GM18867 (cell line): ENCODE measurements around the gene SSBP3.
"Not testable (repeated sequence)": the region's sequence is repeated elsewhere in the genome, so short reads cannot be mapped to it uniquely, and the experiment has no call there.

Source experiments
- ATAC-seq: cut with Tn5 transposase; IDR thresholded peaks from one replicate; pipeline ENCODE4 v1.9.1; 2021; ENCODE audit warnings: mild to moderate bottlenecking, moderate library complexity; ENCODE audit not compliant: unreplicated experiment

The SSBP3 gene

DNA sequence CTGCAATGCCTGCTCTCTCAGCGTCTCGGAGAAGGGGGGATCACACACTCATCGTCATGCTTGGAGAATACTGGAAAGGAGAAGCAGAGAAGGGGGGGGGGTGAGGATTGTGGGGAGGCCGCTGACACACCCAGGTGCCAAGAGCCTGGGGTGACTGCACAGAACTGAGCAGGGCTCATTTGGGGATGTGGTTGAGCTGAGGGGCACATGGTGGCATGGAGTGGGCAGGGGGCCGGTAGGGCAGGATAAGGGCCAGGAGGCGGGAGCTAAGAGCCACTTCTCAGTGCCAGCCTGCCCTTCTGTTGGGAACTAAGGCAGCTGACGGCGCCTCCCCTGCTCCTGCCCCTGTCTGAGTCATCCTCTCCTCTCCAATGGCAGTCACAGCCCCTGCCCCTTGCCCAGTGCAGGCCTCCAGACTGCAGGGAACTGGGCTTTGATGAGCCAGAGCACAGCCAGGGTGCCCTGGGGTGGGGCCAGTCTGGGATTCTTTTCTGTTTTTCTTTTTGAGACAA is 179.0 kb downstream of the SSBP3 start:
- no peak for ATAC-seq

DNA sequence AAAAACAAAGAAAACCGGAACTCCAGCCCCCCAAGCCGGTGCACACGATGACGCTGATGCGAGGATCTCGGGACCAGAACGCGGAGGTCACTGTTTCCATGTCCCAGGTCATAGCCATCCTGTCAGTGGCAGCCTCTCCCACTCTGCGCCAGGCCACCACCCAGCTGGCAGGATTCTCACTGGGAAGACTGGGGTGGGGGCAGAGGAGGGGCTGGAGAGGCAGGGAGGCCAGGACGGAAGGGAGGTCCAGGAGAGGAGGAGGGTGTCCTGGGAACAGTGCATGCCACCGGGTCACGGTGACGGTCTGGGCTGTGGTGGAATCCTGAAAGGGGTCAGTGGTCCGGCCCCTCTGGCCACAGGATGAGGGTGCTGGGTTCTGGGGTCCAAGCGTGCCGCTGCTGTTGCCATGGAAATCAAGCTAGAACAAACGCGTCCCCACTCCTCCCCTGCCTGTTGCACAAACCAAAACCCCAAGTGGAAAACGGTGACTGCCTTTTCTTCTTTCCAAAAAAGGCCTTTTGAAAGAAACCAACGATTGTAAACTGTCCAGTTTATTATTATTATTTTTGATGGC is 180.1 kb downstream of the SSBP3 start:
- no peak for ATAC-seq

- no peak for ATAC-seq
These were observed 180.8 kb downstream of the SSBP3 start for GRCh38 chr1:54225378-54225777.

- ATAC-seq = no peak
These were observed 182.0 kb downstream of the SSBP3 start for GRCh38 chr1:54224233-54224632.

GRCh38 chr1:54223441-54224202 is 182.6 kb downstream of the SSBP3 start:
- no peak for ATAC-seq

- no peak for ATAC-seq
These were observed 183.5 kb downstream of the SSBP3 start for GRCh38 chr1:54222711-54223110.

- ATAC-seq = no peak
These were observed 184.2 kb downstream of the SSBP3 start for GRCh38 chr1:54221867-54222484.

DNA sequence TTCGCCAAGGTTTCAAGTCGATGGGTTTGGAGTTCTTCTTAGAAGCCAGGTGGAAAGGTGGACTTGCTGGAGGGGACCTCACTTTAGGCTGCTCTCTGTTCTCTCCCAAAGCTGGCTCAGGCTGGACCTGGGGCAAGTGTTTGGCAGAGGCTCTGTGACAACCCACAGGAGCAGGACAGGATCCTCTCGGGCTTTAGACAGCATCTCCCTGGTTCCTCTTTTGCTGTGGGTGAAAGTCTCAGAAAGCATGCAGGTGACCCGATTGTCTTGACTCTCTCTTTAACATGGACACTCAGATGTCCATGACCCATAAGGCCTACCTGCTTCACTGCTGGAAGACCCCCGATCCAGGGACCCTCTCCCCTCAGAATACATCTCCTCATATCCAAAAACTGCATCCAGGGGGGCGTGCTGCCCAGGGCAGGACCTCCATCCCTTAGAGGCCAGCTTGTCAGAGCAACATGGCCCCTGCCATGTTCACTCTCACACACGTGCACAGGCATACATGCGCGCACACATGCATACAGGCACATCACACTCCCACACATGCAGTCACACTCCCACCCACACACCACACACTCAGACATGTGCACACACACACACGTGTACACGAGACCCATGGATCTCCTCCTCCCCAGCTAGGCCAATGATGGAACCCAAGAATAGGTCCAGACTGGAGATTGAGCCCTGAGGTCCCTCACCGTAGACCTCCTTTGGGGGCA is 184.9 kb downstream of the SSBP3 start:
- ATAC-seq = no peak

DNA sequence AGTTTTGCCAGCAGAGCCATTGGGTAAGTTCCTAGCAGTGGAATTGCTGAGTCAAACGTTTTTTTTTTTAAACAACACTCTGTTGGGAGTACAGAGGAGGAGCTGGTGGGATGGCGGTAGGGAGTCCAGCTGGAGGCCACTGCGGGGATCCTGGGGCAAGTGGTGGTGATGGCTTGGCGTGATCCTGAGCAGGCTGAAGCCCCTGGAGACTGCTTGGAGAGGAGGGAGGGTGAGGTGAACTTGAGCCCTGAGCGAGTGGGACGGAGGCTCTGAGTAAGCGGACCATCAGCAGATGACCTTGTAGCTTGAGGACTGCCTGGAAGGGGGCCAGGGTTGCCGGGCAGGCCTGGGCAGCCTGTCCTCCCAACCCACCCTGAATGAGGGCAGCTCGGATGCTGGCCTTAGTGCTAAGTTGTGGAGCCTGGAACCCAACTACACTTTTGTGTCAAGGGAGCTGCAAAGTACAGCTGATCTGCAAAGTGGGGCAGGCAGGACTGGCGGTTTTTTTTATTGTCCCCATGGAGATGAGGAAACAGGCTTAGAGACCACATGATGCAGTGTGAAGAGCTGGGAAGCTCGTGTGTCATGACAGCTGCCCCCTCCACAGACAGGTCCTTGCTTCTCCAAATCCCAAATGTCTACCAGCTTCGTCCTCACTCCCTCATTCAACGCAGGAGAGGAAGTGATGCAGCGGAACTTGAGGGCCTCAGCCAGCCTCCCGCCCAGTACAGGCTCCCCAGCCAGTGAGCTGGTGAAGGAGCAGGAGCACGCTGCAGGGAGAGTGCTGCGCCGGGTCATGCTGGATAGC is 186.0 kb downstream of the SSBP3 start:
- ATAC-seq = no peak

GRCh38 chr1:54219688-54220003 is 186.5 kb downstream of the SSBP3 start:
- ATAC-seq = no peak

GRCh38 chr1:54218883-54219687 is 187.1 kb downstream of the SSBP3 start:
- ATAC-seq = no peak

- ATAC-seq = no peak
These were observed 190.7 kb downstream of the SSBP3 start for GRCh38 chr1:54215523-54215922.

DNA sequence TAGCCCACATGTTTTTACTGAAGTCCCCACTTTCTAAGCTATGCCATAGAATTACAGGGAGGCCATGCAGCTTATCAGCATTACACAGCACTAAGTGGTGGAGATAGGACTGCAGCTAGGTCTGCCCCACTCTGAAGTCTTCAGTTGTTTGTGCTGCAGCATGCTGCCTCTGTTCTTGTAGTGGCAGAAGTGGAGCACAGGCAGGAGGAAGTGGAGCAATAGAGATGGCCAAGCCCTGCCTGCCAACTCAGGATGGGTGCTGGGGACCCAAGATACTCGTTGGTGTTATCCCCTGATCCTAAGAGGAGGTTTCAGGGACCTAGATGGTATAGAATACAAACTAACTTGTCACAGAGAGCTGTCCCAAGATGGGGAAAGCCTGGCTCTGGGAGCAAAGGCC is 193.3 kb downstream of the SSBP3 start:
- no peak for ATAC-seq

- ATAC-seq = not testable (repeated sequence)
These were observed 198.3 kb downstream of the SSBP3 start for GRCh38 chr1:54207896-54208295.

- no peak for ATAC-seq
These were observed 198.9 kb downstream of the SSBP3 start for GRCh38 chr1:54207287-54207686.

DNA sequence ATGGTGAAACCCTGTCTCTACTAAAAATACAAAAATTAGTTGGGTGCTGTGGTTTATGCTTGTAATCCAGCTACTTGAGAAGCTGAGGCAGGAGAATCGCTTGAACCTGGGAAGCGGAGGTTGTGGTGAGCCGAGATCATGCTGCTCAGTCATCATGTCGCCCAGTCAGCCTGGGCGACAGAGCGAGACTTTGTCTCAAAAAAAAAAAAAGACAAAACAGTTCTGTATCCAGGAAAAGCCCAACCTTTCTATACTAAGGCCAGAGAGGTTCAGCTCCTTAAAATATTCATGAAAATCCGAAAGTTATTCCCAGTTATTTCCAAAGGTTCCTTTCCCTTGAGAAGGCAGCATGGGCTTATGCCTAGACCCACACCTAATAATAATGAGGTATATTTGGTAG is 202.0 kb downstream of the SSBP3 start:
- ATAC-seq = no peak

DNA sequence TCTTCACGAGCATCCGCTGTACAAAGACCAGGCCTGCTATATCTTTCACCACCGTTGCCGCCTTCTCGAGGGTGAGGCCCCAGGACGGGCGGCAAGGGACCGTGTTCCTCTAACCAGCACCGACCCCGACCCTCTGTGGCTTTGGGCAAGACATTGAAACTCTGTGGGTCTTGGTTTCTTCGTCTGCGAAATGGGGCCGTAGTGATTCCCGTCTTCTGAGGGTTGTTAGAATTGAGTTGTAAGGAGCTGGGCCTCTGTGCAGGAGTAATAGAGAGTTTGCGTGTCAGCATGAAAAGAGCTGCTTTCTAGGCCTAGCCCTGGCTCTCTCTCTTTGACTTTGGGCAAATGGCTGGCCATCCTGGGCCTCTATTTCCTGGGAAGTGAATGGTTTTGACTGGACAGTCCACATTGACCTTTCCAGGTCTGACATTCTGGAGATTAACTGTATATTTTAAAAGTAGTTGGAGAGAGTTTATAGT is 205.6 kb downstream of the SSBP3 start:
- ATAC-seq = peak; percentile 2

- peak; percentile 96 for ATAC-seq
These were observed 206.3 kb downstream of the SSBP3 start, which contains the start of the genes CYB5RL and MRPL37 for GRCh38 chr1:54199765-54200518. Gene CYB5RL (minus strand): TSS chr1:54200030. CDS start chr1:54195616, 4,414 bp downstream. Gene MRPL37 (plus strand): TSS chr1:54200167. CDS start chr1:54200244, 77 bp downstream.
